Coronary artery (tissue), 2 donors: ENCODE measurements around the gene CEACAM8.
"Not testable (repeated sequence)": the region's sequence is repeated elsewhere in the genome, so short reads cannot be mapped to it uniquely, and the experiment has no call there.

Experiments
- DNase-seq: peaks from one replicate; pipeline ENCODE4 v3.0.0-alpha.2; 2017; ENCODE audit warnings: low spot score
- H3K27ac ChIP-seq, 2 donors: fragments of 200-600 bp; sonication (generic); one replicate each; pipeline ENCODE4 v1.5.1; 2016 to 2019
- H3K4me3 ChIP-seq: fragments of 200-600 bp; sonication (generic); 2 replicates; pipeline ENCODE4 v1.5.1; 2016; ENCODE audit warnings: mild to moderate bottlenecking, moderate library complexity
- TF ChIP-seq, protein P1 (sequence below): fragments of 200-600 bp; sonication (generic); IDR thresholded peaks from one replicate; pipeline ENCODE4 v1.5.1; 2019; ENCODE audit warnings: antibody characterized with exemption

The CEACAM8 gene

GRCh38 chr19:42594617-42595489 is at the start of gene CEACAM8:
CEACAM8 (minus strand) TSS chr19:42594924; CDS start chr19:42594828, 96 bp downstream.
- no peak for DNase-seq
- H3K4me3 ChIP-seq: no peak within 1 kb of the TSS
- no peak within 1 kb of the TSS for H3K27ac ChIP-seq
- TF ChIP-seq, protein P1, sequence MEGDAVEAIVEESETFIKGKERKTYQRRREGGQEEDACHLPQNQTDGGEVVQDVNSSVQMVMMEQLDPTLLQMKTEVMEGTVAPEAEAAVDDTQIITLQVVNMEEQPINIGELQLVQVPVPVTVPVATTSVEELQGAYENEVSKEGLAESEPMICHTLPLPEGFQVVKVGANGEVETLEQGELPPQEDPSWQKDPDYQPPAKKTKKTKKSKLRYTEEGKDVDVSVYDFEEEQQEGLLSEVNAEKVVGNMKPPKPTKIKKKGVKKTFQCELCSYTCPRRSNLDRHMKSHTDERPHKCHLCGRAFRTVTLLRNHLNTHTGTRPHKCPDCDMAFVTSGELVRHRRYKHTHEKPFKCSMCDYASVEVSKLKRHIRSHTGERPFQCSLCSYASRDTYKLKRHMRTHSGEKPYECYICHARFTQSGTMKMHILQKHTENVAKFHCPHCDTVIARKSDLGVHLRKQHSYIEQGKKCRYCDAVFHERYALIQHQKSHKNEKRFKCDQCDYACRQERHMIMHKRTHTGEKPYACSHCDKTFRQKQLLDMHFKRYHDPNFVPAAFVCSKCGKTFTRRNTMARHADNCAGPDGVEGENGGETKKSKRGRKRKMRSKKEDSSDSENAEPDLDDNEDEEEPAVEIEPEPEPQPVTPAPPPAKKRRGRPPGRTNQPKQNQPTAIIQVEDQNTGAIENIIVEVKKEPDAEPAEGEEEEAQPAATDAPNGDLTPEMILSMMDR: no peak

DNA sequence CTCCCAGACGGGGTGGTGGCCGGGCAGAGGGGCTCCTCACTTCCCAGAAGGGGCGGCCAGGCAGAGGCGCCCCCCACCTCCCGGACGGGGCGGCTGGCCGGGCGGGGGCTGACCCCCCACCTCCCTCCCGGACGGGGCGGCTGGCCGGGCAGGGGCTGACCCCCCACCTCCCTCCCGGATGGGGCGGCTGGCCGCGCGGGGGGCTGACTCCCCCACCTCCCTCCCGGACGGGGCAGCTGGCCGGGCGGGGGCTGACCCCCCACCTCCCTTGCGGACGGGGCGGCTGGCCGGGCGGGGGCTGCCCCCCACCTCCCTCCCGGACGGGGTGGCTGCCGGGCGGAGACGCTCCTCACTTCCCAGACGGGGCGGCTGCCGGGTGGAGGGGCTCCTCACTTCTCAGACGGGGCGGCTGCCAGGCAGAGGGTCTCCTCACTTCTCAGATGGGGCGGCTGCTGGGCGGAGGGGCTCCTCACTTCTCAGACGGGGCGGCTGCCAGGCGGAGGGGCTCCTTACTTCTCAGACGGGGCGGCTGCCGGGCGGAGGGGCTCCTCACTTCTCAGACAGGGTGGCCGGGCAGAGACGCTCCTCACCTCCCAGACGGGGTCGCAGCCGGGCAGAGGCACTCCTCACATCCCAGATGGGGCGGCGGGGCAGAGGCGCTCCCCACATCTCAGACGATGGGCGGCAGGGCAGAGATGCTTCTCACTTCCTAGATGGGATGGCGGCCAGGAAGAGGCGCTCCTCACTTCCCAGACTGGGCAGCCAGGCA is 44.8 kb upstream of the CEACAM8 start:
- not testable (repeated sequence) for DNase-seq, H3K27ac ChIP-seq, H3K4me3 ChIP-seq

- H3K4me3 ChIP-seq: no peak overlapping the region
- H3K27ac ChIP-seq: no peak overlapping the region
- TF ChIP-seq, protein P1: no peak
- DNase-seq: no peak
Observed at GRCh38 chr19:42635233-42635539, 40.5 kb upstream of the CEACAM8 start.

GRCh38 chr19:42634409-42635232 is 39.9 kb upstream of the CEACAM8 start:
- no peak overlapping the region for H3K4me3 ChIP-seq
- TF ChIP-seq, protein P1: no peak
- no peak for DNase-seq
- no peak overlapping the region for H3K27ac ChIP-seq

- H3K27ac ChIP-seq: no peak overlapping the region
- TF ChIP-seq, protein P1: no peak
- no peak overlapping the region for H3K4me3 ChIP-seq
- DNase-seq: no peak
Observed at GRCh38 chr19:42629191-42629590, 34.5 kb upstream of the CEACAM8 start.

- no peak for DNase-seq
- Histone ChIP-seq H3K4me3 (no peak overlapping the region), H3K27ac (no peak overlapping the region)
- TF ChIP-seq, protein P1: no peak
Observed at GRCh38 chr19:42628411-42629140, 33.9 kb upstream of the CEACAM8 start.
